ENCODE data around the gene CRYBG1. TPM values are rescaled to one million over a fixed set of nuclear protein-coding genes. Genes with fewer than 3 reads are reported as not detected.

CRYBG1 gene
- polyA plus RNA-seq, 2 of the 4 experiments (the other 2 are of a cell fraction): 0.31 to 0.37 TPM

DNA sequence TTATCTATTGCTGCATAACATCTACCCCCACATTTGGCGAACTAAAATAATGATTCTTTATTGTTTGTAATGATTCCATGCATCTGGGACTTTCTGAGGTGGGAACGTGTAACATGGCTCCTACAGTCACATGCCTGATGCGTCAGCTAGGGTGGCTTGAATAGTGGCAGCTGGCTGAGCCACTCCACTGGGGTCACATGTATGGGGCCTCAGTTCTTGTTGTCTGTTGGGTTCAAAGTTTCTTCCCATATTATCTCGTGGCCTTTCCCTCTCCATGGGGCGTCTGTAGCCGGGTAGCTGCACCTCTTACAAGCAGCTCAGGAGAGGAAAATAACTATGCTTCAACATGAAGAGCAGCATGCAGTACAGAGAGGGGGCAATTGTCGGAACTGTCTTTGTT, 69.9 kb downstream of the CRYBG1 start (continued):
- TF ChIP-seq CBX8 (IDR thresholded peaks at IDR 0.05) (no peak), JUN (IDR thresholded peaks at IDR 0.05) (no peak), NFE2L2 (conservative IDR thresholded peaks at IDR 0.05; ENCODE audit: low read length) (no peak), RNF2 (IDR thresholded peaks at IDR 0.05; ENCODE audit: borderline replicate concordance, low read depth) (no peak), ZSCAN20 (CRISPR knock-in tag; IDR thresholded peaks at IDR 0.05) (no peak)
- TF ChIP-seq, protein P1, sequence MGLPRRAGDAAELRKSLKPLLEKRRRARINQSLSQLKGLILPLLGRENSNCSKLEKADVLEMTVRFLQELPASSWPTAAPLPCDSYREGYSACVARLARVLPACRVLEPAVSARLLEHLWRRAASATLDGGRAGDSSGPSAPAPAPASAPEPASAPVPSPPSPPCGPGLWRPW (IDR thresholded peaks at IDR 0.05): no peak

DNA sequence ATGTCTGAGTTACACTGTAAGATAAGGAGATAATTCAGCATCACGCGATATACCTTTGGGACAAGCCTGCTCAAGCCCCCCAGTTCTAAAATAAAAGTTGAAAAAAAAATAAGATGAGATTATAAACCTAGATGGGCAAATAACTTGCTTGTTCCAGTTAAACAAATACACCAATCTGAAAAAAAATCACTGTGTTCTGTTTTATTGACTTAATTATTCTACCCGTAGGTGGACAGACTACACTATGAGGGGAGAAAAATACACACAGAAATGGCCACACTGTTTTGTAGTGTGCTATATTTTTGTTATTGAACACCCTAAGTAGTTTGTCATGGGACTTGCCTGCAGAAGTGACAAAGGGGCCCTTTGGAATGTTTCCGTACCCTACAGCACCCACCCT, 70.9 kb downstream of the CRYBG1 start:
- Histone ChIP-seq H3K27ac (no peak overlapping the region), H3K4me2 (no peak overlapping the region), H3K4me3 (no peak overlapping the region), H3K9me3 (no peaks in the 10 kb centered on the region), H3K4me1 (no peaks in the 10 kb centered on the region)
- DNase-seq (ENCODE audit: low read depth in 1 of 2, low spot score in 1 of 2): no peak
- TF ChIP-seq TFCP2L1 (CRISPR knock-in tag; IDR thresholded peaks at IDR 0.05) (no peak), EHF (CRISPR knock-in tag; IDR thresholded peaks at IDR 0.05) (no peak), JUN (IDR thresholded peaks at IDR 0.05) (no peak), POLR2A (IDR thresholded peaks at IDR 0.05; ENCODE audit: low read length) (no peak), KDM1A (IDR thresholded peaks at IDR 0.05; ENCODE audit: low read depth) (no peak), RARB (CRISPR knock-in tag; IDR thresholded peaks at IDR 0.05) (no peak), SMC3 (IDR thresholded peaks at IDR 0.05) (no peak), RFX5 (IDR thresholded peaks at IDR 0.05) (no peak), ZC3H11A (IDR thresholded peaks at IDR 0.05) (no peak), EHMT2 (IDR thresholded peaks at IDR 0.05; ENCODE audit: low read depth) (no peak), BHLHE40 (IDR thresholded peaks at IDR 0.05; ENCODE audit: low read depth, low read length) (no peak), FOSB (CRISPR knock-in tag; IDR thresholded peaks at IDR 0.05) (no peak), EP300 (IDR thresholded peaks at IDR 0.05) (no peak), KDM5A (IDR thresholded peaks at IDR 0.05) (no peak)
- TF ChIP-seq, protein P1 (IDR thresholded peaks at IDR 0.05): no peak
- TF ChIP-seq, protein P2, sequence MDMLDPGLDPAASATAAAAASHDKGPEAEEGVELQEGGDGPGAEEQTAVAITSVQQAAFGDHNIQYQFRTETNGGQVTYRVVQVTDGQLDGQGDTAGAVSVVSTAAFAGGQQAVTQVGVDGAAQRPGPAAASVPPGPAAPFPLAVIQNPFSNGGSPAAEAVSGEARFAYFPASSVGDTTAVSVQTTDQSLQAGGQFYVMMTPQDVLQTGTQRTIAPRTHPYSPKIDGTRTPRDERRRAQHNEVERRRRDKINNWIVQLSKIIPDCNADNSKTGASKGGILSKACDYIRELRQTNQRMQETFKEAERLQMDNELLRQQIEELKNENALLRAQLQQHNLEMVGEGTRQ (IDR thresholded peaks at IDR 0.05): no peak
- TF ChIP-seq, protein P3, sequence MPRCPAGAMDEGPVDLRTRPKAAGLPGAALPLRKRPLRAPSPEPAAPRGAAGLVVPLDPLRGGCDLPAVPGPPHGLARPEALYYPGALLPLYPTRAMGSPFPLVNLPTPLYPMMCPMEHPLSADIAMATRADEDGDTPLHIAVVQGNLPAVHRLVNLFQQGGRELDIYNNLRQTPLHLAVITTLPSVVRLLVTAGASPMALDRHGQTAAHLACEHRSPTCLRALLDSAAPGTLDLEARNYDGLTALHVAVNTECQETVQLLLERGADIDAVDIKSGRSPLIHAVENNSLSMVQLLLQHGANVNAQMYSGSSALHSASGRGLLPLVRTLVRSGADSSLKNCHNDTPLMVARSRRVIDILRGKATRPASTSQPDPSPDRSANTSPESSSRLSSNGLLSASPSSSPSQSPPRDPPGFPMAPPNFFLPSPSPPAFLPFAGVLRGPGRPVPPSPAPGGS (IDR thresholded peaks at IDR 0.05): no peak
- TF ChIP-seq, protein P4, sequence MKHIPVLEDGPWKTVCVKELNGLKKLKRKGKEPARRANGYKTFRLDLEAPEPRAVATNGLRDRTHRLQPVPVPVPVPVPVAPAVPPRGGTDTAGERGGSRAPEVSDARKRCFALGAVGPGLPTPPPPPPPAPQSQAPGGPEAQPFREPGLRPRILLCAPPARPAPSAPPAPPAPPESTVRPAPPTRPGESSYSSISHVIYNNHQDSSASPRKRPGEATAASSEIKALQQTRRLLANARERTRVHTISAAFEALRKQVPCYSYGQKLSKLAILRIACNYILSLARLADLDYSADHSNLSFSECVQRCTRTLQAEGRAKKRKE (CRISPR knock-in tag; IDR thresholded peaks at IDR 0.05; ENCODE audit: low read depth): no peak
- ChIA-PET POLR2A (no interaction called here), CTCF (interaction anchor here (0.8 to 1.7 kb wide), 2 partner anchors 10 to 135 kb away, joined by 3 to 4 read pairs; no protein-coding TSS in a partner anchor)
- 88% methylated on average over 4 of the region's 4 CpGs for WGBS (ENCODE audit: missing lambda C conversion rate)
- FAIRE-seq: no peak
- no peak for ATAC-seq

DNA sequence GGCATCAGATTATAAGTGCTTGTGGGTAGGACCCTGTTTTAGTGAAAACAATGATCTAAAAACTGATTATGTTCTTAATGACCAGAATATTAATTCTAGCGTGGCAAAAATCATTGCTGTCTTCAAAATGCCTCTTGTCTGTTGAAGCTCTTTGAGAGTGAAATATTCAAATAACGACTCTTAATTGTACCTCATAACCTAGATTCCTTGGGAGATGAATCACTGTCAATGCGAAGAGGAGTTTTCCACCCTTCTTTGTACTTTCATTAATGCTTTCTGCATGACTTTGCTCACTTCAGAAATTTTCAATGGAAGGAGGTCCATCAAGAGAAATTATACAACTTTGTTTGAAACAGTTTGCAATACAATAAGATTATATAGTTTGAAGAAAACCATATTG, 71.5 kb downstream of the CRYBG1 start:
- H3K4me3 ChIP-seq: no peak overlapping the region
- no peak for FAIRE-seq
- ATAC-seq: no peak
- POLR2A ChIA-PET: no interaction called here
- no peaks in the 10 kb centered on the region for H3K4me1 ChIP-seq
- no peak overlapping the region for H3K4me2 ChIP-seq
- no peak overlapping the region for H3K27ac ChIP-seq
- 70% methylated on average over 3 of the region's 3 CpGs for WGBS (ENCODE audit: missing lambda C conversion rate)
- no peak for DNase-seq (ENCODE audit: low read depth in 1 of 2, low spot score in 1 of 2)
- CTCF ChIA-PET: interaction anchor here (0.8 kb wide), 1 partner anchor 9 kb away, joined by 3 read pairs; no protein-coding TSS in a partner anchor
- no peaks in the 10 kb centered on the region for H3K9me3 ChIP-seq
- TF ChIP-seq, protein P5, sequence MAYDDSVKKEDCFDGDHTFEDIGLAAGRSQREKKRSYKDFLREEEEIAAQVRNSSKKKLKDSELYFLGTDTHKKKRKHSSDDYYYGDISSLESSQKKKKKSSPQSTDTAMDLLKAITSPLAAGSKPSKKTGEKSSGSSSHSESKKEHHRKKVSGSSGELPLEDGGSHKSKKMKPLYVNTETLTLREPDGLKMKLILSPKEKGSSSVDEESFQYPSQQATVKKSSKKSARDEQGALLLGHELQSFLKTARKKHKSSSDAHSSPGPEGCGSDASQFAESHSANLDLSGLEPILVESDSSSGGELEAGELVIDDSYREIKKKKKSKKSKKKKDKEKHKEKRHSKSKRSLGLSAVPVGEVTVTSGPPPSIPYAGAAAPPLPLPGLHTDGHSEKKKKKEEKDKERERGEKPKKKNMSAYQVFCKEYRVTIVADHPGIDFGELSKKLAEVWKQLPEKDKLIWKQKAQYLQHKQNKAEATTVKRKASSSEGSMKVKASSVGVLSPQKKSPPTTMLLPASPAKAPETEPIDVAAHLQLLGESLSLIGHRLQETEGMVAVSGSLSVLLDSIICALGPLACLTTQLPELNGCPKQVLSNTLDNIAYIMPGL (CRISPR knock-in tag; IDR thresholded peaks at IDR 0.05; ENCODE audit: borderline replicate concordance): no peak
- no peak for TF ChIP-seq RARB (CRISPR knock-in tag; IDR thresholded peaks at IDR 0.05)
- TF ChIP-seq HOXB13 (CRISPR knock-in tag; IDR thresholded peaks at IDR 0.05; ENCODE audit: low read depth): no peak
- TF ChIP-seq HDAC2 (IDR thresholded peaks at IDR 0.05): no peak
- TF ChIP-seq CHD2 (IDR thresholded peaks at IDR 0.05; ENCODE audit: low read length, partially characterized antibody): no peak
- no peak for TF ChIP-seq EHF (CRISPR knock-in tag; IDR thresholded peaks at IDR 0.05)
- TF ChIP-seq, protein P2 (IDR thresholded peaks at IDR 0.05): no peak
- TF ChIP-seq ZFP36 (IDR thresholded peaks at IDR 0.05; ENCODE audit: borderline replicate concordance, partially characterized antibody): no peak
- TF ChIP-seq CEBPB (IDR thresholded peaks at IDR 0.05): no peak
- TF ChIP-seq NPAS2 (CRISPR knock-in tag; IDR thresholded peaks at IDR 0.05; ENCODE audit: borderline replicate concordance): no peak
- TF ChIP-seq CHD4 (IDR thresholded peaks at IDR 0.05; ENCODE audit: borderline replicate concordance): no peak
- no peak for TF ChIP-seq HOXB5 (CRISPR knock-in tag; IDR thresholded peaks at IDR 0.05)
- TF ChIP-seq POLR2A (IDR thresholded peaks at IDR 0.05; ENCODE audit: low read length): no peak
- no peak for TF ChIP-seq KDM1A (IDR thresholded peaks at IDR 0.05; ENCODE audit: low read depth)

Data from A549 (cell line).